Measurements from ENCODE around the gene KIRREL2. TPM values are rescaled to one million over a fixed set of nuclear protein-coding genes. Genes with fewer than 3 reads are reported as not detected.
"Not testable (repeated sequence)": the region's sequence is repeated elsewhere in the genome, so short reads cannot be mapped to it uniquely, and the experiment has no call there.

KIRREL2 gene
- total and polyA plus RNA-seq, 11 donors, result 0.77 TPM; not detected in 10

- no peaks in the 10 kb centered on the region for H3K4me1 ChIP-seq
- no peaks in the 10 kb centered on the region for H3K9me3 ChIP-seq
- no peaks in the 10 kb centered on the region for H3K36me3 ChIP-seq
- H3K4me3 ChIP-seq, result no peak overlapping the region
- no peak overlapping the region for H3K27ac ChIP-seq
- intact Hi-C loops (cut with DNase I), result no loop called here
- 69 to 79% (median 76%) methylated on average over 16 to 18 of the region's 18 CpGs for WGBS, 4 donors
- no peak for ATAC-seq
- H3K27me3 ChIP-seq, result peaks cover 0 to 25% (median under 1%) of the 10 kb centered on the region in 9 donors
- no peak for DNase-seq
- no peak for TF ChIP-seq CTCF (IDR thresholded peaks at IDR 0.05)
- no peak for TF ChIP-seq POLR2A (IDR thresholded peaks at IDR 0.05)
These were observed 25.7 kb upstream of the KIRREL2 start for GRCh38 chr19:35830986-35831385.

- H3K27ac ChIP-seq, result no peak overlapping the region
- intact Hi-C loops (cut with DNase I), result no loop called here
- TF ChIP-seq CTCF (IDR thresholded peaks at IDR 0.05) (no peak), POLR2A (IDR thresholded peaks at IDR 0.05) (no peak)
- no peak overlapping the region for H3K4me3 ChIP-seq
- H3K36me3 ChIP-seq, result no peaks in the 10 kb centered on the region
- peaks cover 0 to 23% (median 0%) of the 10 kb centered on the region in 9 donors for H3K27me3 ChIP-seq
- DNase-seq (no peak), ATAC-seq (no peak)
- 61 to 79% (median 68%) methylated on average over 4 of the region's 4 CpGs for WGBS, 4 donors
- H3K4me1 ChIP-seq, result no peaks in the 10 kb centered on the region
- H3K9me3 ChIP-seq, result no peaks in the 10 kb centered on the region
These were observed 24.7 kb upstream of the KIRREL2 start for GRCh38 chr19:35832054-35832453.

- ATAC-seq, result no peak
- 48 to 58% (median 51%) methylated on average over 7 of the region's 7 CpGs for WGBS, 4 donors
- H3K27me3 ChIP-seq, result peaks cover 0 to 25% (median 6%) of the 10 kb centered on the region in 9 donors
These were observed 22.7 kb upstream of the KIRREL2 start for GRCh38 chr19:35833972-35834371.

GRCh38 chr19:35836096-35836495 is 20.6 kb upstream of the KIRREL2 start:
- ATAC-seq; H3K36me3 ChIP-seq; DNase-seq; H3K4me1 ChIP-seq; H3K4me3 ChIP-seq; intact Hi-C loops (cut with DNase I); H3K27ac ChIP-seq: not testable (repeated sequence)
- H3K9me3 ChIP-seq, result peaks cover 0 to 14% (median 8%) of the 10 kb centered on the region in 12 donors
- H3K27me3 ChIP-seq, result peaks cover 0 to 28% (median 6%) of the 10 kb centered on the region in 9 donors
- 52 to 57% (median 55%) methylated on average over 11 of the region's 11 CpGs for WGBS, 4 donors

More at GRCh38 chr19:35833972-35834371, 22.7 kb upstream of the KIRREL2 start:
- TF ChIP-seq POLR2A (IDR thresholded peaks at IDR 0.05) (no peak), CTCF (IDR thresholded peaks at IDR 0.05) (no peak)
- DNase-seq, result no peak
- H3K4me3 ChIP-seq, result no peak overlapping the region
- no peaks in the 10 kb centered on the region for H3K36me3 ChIP-seq
- peaks cover 0 to 11% (median 7%) of the 10 kb centered on the region in 12 donors for H3K9me3 ChIP-seq
- H3K27ac ChIP-seq, result no peak overlapping the region
- no peaks in the 10 kb centered on the region for H3K4me1 ChIP-seq
- intact Hi-C loops (cut with DNase I), result no loop called here
